Loucy (cell line): ENCODE data around the gene PTPRN2.
"Not testable (repeated sequence)": the region's sequence is repeated elsewhere in the genome, so short reads cannot be mapped to it uniquely, and the experiment has no call there.

Experiments used
- H2AFZ ChIP-seq: fragments of 200-600 bp; sonication (generic); 2 replicates; pipeline ENCODE4 v1.6.0; 2016; ENCODE audit warnings: antibody characterized with exemption, mild to moderate bottlenecking, low read length, moderate library complexity
- H3F3A ChIP-seq: fragments of 200-600 bp; 2 replicates; pipeline ENCODE4 v1.6.0; 2016; ENCODE audit warnings: antibody characterized with exemption, low read depth, mild to moderate bottlenecking
- H3K27me3 ChIP-seq: fragments of 200-600 bp; sonication (generic); 2 replicates; pipeline ENCODE4 v1.6.1; 2014; ENCODE audit warnings: low read length, mild to moderate bottlenecking; ENCODE audit not compliant: insufficient read depth, poor library complexity, severe bottlenecking
- H3K36me3 ChIP-seq: fragments of 200-600 bp; sonication (generic); 2 replicates; pipeline ENCODE4 v1.6.1; 2016; ENCODE audit warnings: low read length; ENCODE audit not compliant: insufficient read depth
- H3K4me1 ChIP-seq: fragments of 200-600 bp; sonication (generic); 2 replicates; pipeline ENCODE4 v1.5.1; 2014; ENCODE audit warnings: low read length, mild to moderate bottlenecking; ENCODE audit not compliant: insufficient read depth, poor library complexity, severe bottlenecking
- H3K4me2 ChIP-seq: fragments of 200-600 bp; sonication (generic); 2 replicates; pipeline ENCODE4 v1.6.0; 2014; ENCODE audit warnings: antibody characterized with exemption, low read length, low read depth, mild to moderate bottlenecking; ENCODE audit not compliant: poor library complexity, severe bottlenecking
- H3K4me3 ChIP-seq: fragments of 200-600 bp; sonication (generic); 2 replicates; pipeline ENCODE4 v1.5.1; 2014; ENCODE audit warnings: low read length, mild to moderate bottlenecking, mixed read lengths; ENCODE audit not compliant: poor library complexity, severe bottlenecking
- H3K79me2 ChIP-seq: fragments of 200-600 bp; sonication (generic); 2 replicates; pipeline ENCODE4 v1.6.1; 2014; ENCODE audit warnings: low read length; ENCODE audit not compliant: insufficient read depth
- H3K9ac ChIP-seq: fragments of 200-600 bp; sonication (generic); 2 replicates; pipeline ENCODE4 v1.6.0; 2014; ENCODE audit warnings: mild to moderate bottlenecking, low read depth, low read length, moderate library complexity; ENCODE audit not compliant: poor library complexity, severe bottlenecking
- H3K9me2 ChIP-seq: fragments of 200-600 bp; sonication (generic); replicated peaks from 2 replicates; pipeline ENCODE4 v1.6.1; 2016; ENCODE audit warnings: low read depth, low read length, mixed read lengths
- H3K9me3 ChIP-seq: fragments of 200-600 bp; sonication (generic); 2 replicates; pipeline ENCODE4 v1.6.1; 2014; ENCODE audit warnings: mild to moderate bottlenecking, antibody characterized with exemption, low read length, low read depth; ENCODE audit not compliant: insufficient read depth
- H4K20me1 ChIP-seq: fragments of 200-600 bp; sonication (generic); 2 replicates; pipeline ENCODE4 v1.6.0; 2014; ENCODE audit warnings: antibody characterized with exemption, low read length, mild to moderate bottlenecking; ENCODE audit not compliant: insufficient read depth, poor library complexity, severe bottlenecking
- CTCF ChIP-seq: fragments of 200-600 bp; sonication (generic); conservative IDR thresholded peaks from 2 replicates; pipeline ENCODE4 v1.5.1; 2014; ENCODE audit warnings: mild to moderate bottlenecking, antibody characterized with exemption, low read length
- EZH2phosphoT487 ChIP-seq: fragments of 200-600 bp; IDR thresholded peaks from 2 replicates; pipeline ENCODE4 v1.6.1; 2018; ENCODE audit warnings: antibody characterized with exemption, mild to moderate bottlenecking, moderate library complexity, borderline replicate concordance

The PTPRN2 gene

GRCh38 chr7:158419238-158419785 is 168.3 kb downstream of the PTPRN2 start:
- Histone ChIP-seq H3K36me3 (no peaks in the 10 kb centered on the region), H3K4me3 (no peak overlapping the region)
- TF ChIP-seq EZH2phosphoT487 (no peak), CTCF (no peak)

GRCh38 chr7:158418395-158418794 is 169.2 kb downstream of the PTPRN2 start:
- H3K27me3 ChIP-seq, H3K9ac ChIP-seq, H3K4me2 ChIP-seq, H3K36me3 ChIP-seq, H3K9me2 ChIP-seq, H3F3A ChIP-seq, H3K79me2 ChIP-seq, H3K4me3 ChIP-seq, H3K4me1 ChIP-seq, H2AFZ ChIP-seq, H4K20me1 ChIP-seq: not testable (repeated sequence)
- H3K9me3 ChIP-seq, result peaks cover 31% of the 10 kb centered on the region; the same call in 1 of the 2 replicates

More at GRCh38 chr7:158419238-158419785, 168.3 kb downstream of the PTPRN2 start:
- no peaks in the 10 kb centered on the region for H3F3A ChIP-seq
- no peaks in the 10 kb centered on the region for H4K20me1 ChIP-seq
- no peaks in the 10 kb centered on the region for H3K9me2 ChIP-seq
- no peaks in the 10 kb centered on the region for H3K79me2 ChIP-seq
- no peak overlapping the region for H2AFZ ChIP-seq
- no peaks in the 10 kb centered on the region for H3K4me1 ChIP-seq
- H3K4me2 ChIP-seq, result no peak overlapping the region
- H3K9me3 ChIP-seq, result peaks cover 35% of the 10 kb centered on the region; the same call in 1 of the 2 replicates
- H3K9ac ChIP-seq, result no peak overlapping the region
- H3K27me3 ChIP-seq, result no peaks in the 10 kb centered on the region

GRCh38 chr7:158416283-158416933 is 171.2 kb downstream of the PTPRN2 start:
- no peaks in the 10 kb centered on the region for H3K79me2 ChIP-seq
- H3K27me3 ChIP-seq, result no peaks in the 10 kb centered on the region
- H3K9me3 ChIP-seq, result peaks cover 31% of the 10 kb centered on the region; the same call in 1 of the 2 replicates
- no peak overlapping the region for H3K4me2 ChIP-seq
- no peak overlapping the region for H3K4me3 ChIP-seq
- H2AFZ ChIP-seq, result no peak overlapping the region
- no peaks in the 10 kb centered on the region for H3K36me3 ChIP-seq
- H3F3A ChIP-seq, result no peaks in the 10 kb centered on the region
- no peak overlapping the region for H3K9ac ChIP-seq
- TF ChIP-seq EZH2phosphoT487 (no peak), CTCF (no peak)
- H3K9me2 ChIP-seq, result no peaks in the 10 kb centered on the region
- H3K4me1 ChIP-seq, result no peaks in the 10 kb centered on the region
- no peaks in the 10 kb centered on the region for H4K20me1 ChIP-seq

DNA sequence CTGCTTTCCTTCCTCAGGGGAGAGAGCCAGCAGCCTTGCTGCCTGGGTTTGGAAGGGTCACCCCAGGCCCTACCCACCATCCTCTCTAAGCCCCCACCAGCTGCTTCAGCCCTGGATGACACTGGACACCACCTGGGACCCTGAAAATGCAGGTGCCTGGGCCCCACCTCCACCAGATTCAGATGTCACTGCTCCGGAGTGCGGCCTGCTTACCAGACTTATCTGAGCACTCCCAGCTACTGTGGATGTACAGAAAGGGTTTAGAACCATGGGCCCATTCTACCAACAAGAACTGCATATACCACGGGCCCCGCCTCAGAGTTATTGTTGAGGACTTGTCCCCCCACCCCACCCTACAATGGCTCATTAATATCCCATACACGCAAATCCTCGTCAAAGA is 172.3 kb downstream of the PTPRN2 start:
- Histone ChIP-seq H3K79me2 (no peaks in the 10 kb centered on the region), H4K20me1 (no peaks in the 10 kb centered on the region), H3K9ac (no peak overlapping the region), H3K27me3 (no peaks in the 10 kb centered on the region), H3K4me2 (no peak overlapping the region), H3F3A (no peaks in the 10 kb centered on the region), H3K4me1 (no peaks in the 10 kb centered on the region), H3K9me2 (no peaks in the 10 kb centered on the region), H3K9me3 (peaks cover 27% of the 10 kb centered on the region; the same call in 1 of the 2 replicates), H3K36me3 (no peaks in the 10 kb centered on the region), H2AFZ (no peak overlapping the region), H3K4me3 (no peak overlapping the region)
- TF ChIP-seq EZH2phosphoT487, result no peak
